ENCODE results near the gene SYCN.

Gene SYCN

DNA sequence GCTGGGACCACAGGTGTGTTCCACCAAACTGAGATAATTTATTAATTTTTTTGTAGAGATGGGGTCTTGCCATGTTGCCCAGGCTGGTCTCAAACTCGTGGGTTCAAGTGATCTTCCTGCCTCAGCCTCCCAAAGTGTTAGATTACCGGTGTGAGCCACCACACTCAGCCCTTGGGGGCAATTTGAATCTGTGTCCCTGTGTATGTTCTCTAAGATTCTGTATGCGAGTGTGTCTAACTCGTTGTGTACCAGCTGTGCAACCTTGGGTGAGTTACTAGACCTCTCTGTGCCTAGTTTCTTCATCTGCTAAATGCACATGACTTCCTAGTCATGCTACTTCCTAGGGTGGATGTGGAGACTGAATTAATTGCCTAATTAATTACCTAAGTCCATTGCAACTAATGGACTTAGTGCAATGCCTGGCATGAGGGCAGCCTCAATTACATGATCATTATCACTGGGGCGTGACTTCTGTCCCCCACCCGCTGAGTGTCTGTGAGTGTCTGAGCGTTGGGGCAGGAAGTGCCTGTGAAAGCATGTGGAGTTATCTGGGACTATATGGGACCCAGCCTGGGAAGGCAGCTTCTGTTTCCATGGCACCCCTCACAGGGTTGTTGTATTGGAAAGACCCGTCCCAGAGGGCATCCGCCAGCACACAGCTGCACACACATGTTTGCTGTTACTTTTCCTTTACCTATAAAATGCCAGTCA is 9.1 kb downstream of the SYCN start:
- DNase-seq (ENCODE audit: low spot score), result no peak

DNA sequence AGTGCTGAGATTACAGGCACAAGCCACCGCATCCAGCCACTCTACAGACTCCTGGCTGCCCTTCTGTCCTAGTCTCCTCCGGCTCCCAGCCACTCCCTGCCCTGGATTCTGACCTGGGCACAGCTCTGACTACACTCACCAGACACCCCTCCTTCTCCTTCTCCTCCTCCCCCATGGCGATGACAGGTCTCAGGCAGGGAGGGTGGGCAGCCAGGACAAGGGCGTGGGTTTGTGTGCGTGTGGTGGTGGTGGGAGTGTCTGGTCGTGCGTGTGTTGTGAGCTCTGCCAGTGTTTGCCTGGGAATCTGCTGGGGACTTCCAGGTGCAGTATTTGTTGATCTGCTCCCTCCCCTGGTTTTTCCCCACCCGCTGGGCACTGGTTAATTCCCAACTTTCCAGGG is 10.3 kb downstream of the SYCN start:
- no peak for DNase-seq (ENCODE audit: low spot score)

DNA sequence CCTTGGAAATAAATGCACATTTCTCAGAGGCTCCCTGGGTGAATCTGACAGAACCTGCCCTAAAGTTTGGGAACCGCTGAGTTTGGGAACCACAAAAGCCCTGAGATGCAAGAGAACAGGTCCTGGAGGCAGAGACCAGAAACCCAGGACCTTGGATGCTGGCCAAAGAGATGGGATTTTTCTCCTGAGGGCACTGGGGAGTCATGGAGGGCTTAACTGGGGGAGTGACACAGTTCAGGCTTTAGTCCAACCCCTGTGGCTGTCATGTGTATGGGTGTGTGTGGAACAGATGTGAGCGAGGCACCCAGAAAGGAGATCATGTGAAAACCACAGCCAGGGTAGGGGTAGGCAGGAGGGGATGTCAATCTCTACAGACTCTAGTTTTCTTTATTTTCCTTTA is 11.2 kb downstream of the SYCN start:
- no peak for DNase-seq (ENCODE audit: low spot score)

DNA sequence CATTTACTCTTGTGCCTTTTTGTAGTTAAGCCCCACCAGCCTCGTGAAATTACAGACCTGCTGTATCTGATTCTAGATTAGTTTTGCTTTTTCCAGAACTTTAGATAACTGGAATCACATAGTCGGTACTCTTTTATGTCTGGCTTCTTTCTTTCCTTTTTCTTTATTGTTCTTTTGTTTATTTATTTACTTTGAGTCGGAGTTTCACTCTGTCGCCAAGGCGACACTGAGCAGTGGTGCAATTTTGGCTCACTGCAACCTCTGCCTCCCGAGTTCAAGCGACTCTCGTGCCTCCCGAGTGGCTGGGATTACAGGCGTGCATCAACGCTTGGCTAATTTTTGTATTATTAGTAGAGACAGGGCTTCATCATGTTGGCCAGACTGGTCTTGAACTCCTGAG is 13.3 kb downstream of the SYCN start:
- DNase-seq (ENCODE audit: low spot score), result no peak

DNA sequence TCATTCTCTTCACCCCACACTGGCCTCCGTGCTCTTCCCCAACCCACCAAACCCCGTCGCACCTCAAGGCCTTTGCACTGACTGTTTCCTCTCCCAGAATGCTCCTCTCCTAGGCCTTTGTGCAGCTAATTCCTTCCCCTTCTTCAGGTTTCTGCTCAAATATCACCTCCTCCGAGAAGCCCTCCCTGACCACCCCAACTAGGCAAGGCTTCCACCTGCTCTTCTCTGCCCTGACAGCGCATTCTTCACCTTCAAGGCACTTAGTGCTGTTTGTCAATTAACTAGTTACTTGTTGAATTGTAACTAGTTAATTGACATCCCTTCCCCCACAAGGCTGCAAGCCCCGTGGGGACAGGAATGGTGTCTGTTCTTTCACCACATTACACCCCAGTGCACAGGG is 15.1 kb downstream of the SYCN start:
- DNase-seq (ENCODE audit: low spot score), result no peak

DNA sequence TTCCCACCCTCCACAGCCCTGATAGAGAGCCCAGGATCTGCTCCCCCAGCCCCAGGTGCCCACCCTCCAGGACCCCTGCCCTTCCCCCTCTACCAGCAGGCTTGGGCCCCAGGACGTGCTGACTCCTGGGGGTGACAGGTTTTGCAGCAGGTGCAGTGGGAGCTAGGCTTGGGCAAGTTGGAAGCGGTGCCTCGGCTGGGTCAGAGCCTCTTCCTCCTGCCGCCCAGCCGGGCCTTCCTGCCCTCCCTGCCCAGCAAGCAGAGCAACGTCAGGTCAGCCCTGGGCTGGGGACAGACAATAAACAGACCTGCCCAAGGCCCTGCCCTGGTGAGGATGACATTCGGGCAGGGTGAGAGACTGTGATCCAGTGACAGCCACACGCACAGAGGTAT is 16.5 kb downstream of the SYCN start:
- DNase-seq (ENCODE audit: low spot score), result no peak

DNA sequence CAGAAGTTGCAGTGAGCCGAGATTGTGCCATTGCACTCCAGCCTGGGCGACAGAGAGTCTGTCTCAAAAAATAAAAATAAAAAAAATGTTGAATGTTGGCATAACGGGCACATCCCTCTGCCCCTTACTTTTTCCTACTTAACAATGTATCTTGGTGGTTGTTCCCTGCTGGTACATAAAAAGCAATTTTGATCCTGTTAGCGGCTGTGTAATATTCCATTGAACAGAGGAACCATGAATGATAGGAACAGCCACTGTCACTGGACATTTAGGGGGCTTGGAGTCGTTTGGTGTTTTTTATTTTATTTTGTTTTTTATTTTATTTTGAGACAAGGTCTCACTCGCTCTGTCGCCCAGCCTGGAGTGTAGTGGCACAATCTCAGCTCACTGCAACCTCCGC is 17.7 kb downstream of the SYCN start:
- DNase-seq (ENCODE audit: low spot score), result no peak

DNA sequence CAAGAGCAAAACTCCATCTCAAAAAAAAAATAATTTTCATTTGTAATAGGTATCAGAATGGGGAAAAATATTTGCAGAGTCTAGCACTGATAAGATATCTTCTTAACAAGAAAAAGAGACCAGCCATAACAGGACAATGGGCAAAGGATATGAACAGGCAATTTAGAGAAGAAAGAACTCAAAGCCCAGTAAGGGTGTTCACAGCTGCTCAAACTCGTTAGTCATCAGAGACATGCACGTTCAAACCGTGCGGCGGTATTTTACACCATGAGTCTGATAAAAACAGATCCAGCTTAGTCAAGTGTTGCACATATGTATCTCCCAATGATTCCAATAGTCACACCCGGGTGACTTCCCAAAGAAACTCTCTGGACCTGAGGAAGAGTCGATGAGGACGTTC is 21.0 kb downstream of the SYCN start:
- DNase-seq (ENCODE audit: low spot score), result no peak

DNA sequence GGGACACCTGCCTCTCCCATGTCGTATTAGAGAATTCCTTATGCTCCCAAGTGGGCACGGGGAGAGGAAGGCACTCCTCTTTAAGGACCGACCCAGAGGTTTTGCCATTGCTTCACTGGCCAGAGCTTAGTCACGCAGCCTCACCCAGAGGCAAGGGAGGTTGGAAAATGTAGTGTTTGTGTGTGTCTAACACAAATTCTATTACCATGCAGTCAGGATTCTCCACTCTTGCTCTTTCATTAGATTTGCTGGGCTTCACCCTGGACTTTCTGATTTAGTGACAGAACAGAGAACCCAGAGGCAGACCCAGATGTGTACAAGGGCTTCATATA is 21.9 kb downstream of the SYCN start:
- no peak for DNase-seq (ENCODE audit: low spot score)

DNA sequence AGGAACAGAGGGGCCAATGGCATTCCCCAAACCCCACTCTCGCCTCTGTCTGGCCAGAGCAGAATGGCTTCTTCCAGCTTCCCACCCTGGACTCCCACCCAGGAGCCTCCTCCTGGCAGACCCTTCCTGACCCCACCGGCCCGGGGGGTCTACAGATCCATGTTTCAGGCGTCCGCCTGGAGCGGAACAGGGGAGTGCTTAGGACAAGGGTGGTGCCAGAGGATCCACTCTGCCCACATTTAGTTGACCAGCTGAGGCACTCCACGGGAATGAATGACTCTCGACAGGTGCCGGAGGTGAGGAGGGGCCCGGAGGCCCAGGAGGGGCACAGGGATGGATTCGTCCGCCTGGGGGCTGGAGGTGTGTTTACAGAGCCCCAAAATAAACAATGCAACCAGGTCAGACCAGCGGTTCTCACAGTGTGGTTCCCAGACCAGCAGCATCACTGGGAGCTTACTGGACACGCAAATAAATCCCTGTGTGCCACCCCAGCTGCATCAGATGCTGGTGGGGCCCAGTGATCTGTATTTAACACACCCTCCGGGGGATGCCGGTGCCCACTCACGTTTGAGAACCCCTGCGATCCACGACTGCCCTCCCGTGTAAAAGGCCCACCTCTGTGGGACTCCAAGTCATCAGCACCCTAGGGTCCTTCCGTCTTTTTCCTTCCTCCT is 22.4 kb downstream of the SYCN start:
- DNase-seq (ENCODE audit: low spot score), result no peak

DNA sequence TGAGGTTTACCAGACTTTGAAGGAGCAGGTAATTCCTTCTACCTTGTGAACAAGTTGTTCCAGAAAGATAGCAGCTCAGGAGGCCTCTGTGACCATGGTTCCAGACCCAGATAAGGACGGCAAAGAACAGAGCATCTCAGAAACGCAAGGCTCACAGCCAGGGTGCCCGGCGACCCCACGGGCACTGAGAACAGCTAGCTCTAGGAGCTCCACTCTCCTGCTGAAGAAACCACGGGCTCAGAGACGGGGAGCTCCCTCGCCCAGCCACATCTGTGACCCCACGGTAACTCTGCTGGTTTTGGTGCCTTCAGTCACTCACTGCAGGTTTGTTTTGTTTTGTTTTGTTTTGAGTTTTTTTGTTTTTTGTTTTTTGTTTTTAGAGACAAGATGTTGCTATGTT is 23.3 kb downstream of the SYCN start:
- DNase-seq (ENCODE audit: low spot score), result no peak

DNA sequence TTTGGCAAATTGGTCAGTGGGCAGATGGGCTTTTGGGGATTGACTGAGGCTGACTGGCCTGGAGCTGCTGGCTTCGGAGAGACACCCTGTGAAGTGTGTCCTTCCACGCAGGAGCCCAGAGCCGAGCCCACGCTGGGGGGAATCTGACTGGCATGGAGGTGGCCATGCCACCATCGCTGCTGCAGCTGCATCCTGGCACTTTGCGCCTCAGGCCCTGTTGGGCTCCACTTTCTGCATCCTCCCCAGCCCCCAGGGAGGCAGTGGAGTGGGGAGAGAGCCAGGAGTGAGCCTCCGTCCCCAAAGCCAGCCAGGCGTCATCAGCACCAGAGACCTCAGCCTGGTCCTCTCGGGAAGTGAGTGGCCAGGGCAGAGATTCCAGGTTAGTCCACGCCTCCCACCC is 24.3 kb downstream of the SYCN start:
- no peak for DNase-seq (ENCODE audit: low spot score)

DNA sequence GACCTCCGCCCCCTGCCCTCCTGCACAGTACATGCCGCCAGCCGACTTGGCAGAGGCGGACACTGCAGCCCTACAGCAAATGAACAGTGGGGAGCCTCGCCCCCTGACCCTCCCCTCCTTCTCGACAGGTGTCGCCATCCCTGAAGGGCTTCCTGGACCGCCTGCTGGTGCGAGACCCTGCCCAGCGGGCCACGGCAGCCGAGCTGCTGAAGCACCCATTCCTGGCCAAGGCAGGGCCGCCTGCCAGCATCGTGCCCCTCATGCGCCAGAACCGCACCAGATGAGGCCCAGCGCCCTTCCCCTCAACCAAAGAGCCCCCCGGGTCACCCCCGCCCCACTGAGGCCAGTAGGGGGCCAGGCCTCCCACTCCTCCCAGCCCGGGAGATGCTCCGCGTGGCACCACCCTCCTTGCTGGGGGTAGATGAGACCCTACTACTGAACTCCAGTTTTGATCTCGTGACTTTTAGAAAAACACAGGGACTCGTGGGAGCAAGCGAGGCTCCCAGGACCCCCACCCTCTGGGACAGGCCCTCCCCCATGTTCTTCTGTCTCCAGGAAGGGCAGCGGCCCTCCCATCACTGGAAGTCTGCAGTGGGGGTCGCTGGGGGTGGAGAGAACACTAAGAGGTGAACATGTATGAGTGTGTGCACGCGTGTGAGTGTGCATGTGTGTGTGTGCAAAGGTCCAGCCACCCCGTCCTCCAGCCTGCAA is 25.6 kb downstream of the SYCN start:
- DNase-seq (ENCODE audit: low spot score), result no peak

DNA sequence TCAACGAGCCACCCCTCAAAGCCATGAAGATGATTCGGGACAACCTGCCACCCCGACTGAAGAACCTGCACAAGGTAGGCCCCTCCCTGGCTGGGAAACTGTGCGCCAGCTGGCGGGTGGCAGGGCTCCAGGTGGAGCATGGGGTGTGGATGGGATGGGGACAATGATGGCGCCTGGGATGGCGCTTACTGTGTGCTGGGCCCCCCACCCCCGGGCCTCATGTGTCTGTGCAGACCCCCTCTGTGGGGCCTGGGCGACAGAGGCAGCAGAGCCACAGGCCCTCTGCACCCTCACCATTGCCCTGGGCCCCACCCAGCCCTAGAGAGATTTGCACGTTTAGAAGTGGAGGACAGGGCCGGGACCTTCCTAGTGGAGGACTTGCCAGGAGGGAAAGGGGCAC is 26.3 kb downstream of the SYCN start:
- no peak for DNase-seq (ENCODE audit: low spot score)

DNA sequence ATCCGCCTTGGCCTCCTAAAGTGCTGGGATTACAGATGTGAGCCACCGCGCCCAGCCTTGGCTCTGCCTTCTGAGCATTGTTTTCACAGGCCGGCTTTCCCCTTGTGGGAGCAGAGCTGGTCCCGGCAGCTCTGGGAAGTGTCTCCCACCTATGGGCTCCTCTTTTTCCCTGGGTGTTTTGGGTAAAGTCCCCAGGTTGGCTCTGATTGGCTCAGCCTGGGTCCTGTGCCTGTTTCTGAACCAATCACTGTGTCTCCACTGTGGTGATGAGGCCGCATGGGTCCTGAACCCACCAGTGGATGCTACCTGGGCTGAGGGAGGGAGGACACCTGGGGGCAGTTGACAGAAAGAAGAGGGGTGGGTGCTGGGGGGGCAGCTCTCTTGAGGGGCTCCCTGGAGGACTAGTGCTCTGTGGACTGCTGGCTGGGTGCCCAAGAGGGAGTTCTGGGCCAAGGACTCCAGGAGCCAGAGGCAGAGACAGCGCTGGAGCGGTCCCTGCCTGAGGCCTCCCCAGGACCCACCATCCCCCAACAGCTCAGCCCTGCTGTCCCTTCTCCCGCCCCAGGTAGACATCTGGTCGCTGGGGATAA is 26.9 kb downstream of the SYCN start:
- no peak for DNase-seq (ENCODE audit: low spot score)

DNA sequence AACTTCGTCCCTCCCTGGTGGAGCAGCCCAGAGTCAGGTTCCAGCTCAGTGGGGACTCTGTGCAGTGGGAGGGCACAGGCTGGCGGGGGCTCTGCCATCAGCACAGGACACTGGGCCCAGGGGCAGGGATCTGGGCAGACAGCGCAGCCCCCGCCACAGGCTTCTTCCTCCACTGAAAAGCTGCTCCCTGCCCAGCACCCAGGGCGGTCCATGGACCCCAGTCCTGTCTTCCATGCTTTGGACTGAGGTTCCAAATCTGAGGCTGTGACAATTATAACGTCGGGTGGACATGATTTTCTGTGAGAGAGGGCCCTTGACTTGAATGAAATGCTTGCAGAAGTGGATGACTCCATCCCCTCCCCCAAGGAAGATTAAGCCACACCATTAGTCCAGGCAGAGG is 28.5 kb downstream of the SYCN start:
- no peak for DNase-seq (ENCODE audit: low spot score)

DNA sequence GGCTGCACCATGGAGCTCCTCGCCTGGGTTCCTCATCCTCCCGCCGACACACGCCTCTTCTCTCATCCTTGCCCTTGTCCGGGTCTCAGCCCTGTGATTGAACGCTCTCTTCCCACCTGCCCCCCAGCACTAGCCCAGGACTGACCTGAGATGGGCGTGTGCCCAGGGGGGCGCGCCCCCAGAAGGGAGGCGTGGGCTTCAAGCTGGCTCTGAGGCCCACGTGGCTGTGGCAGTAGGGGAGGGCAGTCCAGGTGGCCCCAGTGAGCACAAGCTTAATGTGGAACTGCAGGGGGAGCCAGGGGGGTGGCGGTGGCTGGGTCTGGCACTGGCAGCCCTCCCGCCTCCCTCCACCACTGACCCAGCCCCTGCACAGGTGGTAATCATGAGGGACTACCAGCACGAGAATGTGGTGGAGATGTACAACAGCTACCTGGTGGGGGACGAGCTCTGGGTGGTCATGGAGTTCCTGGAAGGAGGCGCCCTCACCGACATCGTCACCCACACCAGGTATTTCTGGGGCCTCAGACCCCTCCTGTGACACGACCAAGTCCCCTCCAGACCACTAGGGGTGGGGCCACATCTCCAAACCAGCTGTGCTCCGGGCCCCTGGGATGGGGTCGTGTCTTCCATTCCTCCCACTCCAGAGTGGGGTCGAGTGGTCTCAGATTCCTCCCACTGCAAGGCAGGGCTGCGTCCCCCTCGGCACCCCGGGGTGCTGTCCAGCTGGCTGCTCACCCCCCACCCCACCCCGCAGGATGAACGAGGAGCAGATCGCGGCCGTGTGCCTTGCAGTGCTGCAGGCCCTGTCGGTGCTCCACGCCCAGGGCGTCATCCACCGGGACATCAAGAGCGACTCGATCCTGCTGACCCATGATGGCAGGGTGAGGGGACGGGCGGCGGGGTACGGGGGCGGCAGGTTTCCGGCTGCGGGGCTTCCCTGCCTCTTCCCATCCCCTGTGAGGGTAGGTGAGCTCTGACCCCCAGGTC is 29.2 kb downstream of the SYCN start:
- no peak for DNase-seq (ENCODE audit: low spot score)

DNA sequence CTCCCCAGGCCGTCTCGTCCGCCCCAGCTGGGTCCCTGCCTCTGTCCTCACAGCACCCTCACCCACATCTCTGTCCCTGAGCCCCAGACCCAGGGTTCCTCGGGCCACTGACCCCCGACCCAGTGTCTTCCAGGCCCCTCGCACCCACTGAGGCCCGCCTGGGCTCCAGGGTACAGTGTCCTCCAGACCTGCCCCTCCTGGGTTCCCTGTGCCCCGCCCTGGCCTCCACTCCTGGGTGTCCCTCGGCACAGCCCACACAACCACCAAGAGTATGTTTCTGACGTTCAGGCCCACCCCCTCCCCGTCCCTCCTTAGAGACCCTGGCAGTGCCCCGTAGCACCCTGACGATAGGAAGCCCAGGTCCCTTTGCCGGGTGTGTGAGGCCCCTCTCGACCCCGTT is 29.9 kb downstream of the SYCN start:
- no peak for DNase-seq (ENCODE audit: low spot score)

DNA sequence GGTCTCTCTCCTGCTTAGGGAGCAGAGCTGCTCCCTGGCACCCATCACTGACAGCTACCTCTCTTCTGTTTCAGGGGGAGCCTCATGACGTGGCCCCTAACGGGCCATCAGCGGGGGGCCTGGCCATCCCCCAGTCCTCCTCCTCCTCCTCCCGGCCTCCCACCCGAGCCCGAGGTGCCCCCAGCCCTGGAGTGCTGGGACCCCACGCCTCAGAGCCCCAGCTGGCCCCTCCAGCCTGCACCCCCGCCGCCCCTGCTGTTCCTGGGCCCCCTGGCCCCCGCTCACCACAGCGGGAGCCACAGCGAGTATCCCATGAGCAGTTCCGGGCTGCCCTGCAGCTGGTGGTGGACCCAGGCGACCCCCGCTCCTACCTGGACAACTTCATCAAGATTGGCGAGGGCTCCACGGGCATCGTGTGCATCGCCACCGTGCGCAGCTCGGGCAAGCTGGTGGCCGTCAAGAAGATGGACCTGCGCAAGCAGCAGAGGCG is 30.5 kb downstream of the SYCN start:
- no peak for DNase-seq (ENCODE audit: low spot score)

DNA sequence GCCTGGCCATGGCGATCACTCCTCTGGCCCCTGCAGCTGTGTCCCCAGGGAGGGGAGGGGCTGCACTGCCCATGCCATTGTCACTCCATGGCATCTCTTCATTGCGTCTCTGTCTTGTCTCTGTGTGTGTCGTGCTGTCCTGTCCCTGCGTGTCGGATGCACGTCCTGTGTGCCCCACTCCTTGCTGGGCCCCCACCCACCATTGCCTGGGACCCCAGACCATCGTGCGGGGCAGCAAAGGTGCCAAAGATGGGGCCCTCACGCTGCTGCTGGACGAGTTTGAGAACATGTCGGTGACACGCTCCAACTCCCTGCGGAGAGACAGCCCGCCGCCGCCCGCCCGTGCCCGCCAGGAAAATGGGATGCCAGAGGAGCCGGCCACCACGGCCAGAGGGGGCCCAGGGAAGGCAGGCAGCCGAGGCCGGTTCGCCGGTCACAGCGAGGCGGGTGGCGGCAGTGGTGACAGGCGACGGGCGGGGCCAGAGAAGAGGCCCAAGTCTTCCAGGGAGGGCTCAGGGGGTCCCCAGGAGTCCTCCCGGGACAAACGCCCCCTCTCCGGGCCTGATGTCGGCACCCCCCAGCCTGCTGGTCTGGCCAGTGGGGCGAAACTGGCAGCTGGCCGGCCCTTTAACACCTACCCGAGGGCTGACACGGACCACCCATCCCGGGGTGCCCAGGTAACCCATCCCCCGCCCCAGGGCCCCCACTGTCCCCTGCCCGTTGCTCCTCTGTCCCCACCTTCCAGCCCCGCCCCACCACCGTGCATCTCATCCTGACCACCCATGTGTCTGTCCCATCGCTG is 31.2 kb downstream of the SYCN start:
- DNase-seq (ENCODE audit: low spot score), result no peak

All from AG20443 (cell line).